Glutamatergic neuron (in vitro differentiated cells): ENCODE data around the gene SULT6B1. TPM values are rescaled to one million over a fixed set of nuclear protein-coding genes. Genes with fewer than 3 reads are reported as not detected.

Experiments used
- DNase-seq: peaks from one replicate; pipeline ENCODE4 v3.0.0; 2022
- H3K27ac Mint-ChIP-seq: one replicate; pipeline ENCODE4 v1.8.0; 2020; ENCODE audit warnings: mild to moderate bottlenecking, mixed read lengths, inconsistent platforms; ENCODE audit not compliant: unreplicated experiment
- H3K27me3 Mint-ChIP-seq: one replicate; pipeline ENCODE4 v1.8.0; 2020; ENCODE audit warnings: mild to moderate bottlenecking, moderate library complexity, mixed read lengths, inconsistent platforms; ENCODE audit not compliant: unreplicated experiment
- H3K36me3 Mint-ChIP-seq: one replicate; pipeline ENCODE4 v1.8.0; 2020; ENCODE audit warnings: mild to moderate bottlenecking, mixed read lengths, inconsistent platforms; ENCODE audit not compliant: unreplicated experiment
- H3K4me1 Mint-ChIP-seq: one replicate; pipeline ENCODE4 v1.8.0; 2020; ENCODE audit warnings: mild to moderate bottlenecking, low read depth, mixed read lengths, inconsistent platforms; ENCODE audit not compliant: unreplicated experiment
- H3K4me3 Mint-ChIP-seq: one replicate; pipeline ENCODE4 v1.8.0; 2020; ENCODE audit warnings: mild to moderate bottlenecking, mixed read lengths, inconsistent platforms; ENCODE audit not compliant: unreplicated experiment
- H3K9me3 Mint-ChIP-seq: one replicate; pipeline ENCODE4 v1.8.0; 2020; ENCODE audit warnings: mild to moderate bottlenecking, moderate library complexity, mixed read lengths, inconsistent platforms; ENCODE audit not compliant: unreplicated experiment
- CTCF ChIP-seq: fragments of 200-600 bp; sonication (generic); IDR thresholded peaks from one replicate; pipeline ENCODE4 v1.5.0; 2021; ENCODE audit not compliant: partially characterized antibody, unreplicated experiment
- long read RNA-seq: library from polyadenylated mRNA; unstranded; transcript quantifications from one replicate; pipeline ENCODE4 v2.0.0, GENCODE V29; 2020; ENCODE audit not compliant: unreplicated experiment
- total RNA-seq: library from RNA; stranded (reverse); fragmentation: NEBNext Ultra II Directional; extraction: Animal tissue kit (Norgen Biotek cat#: 25700); gene quantifications from one replicate; pipeline ENCODE4 v1.2.1, GENCODE V29; 2021; ENCODE audit not compliant: unreplicated experiment

SULT6B1 gene
- total RNA-seq: not detected
- long read RNA-seq: 0 reads

GRCh38 chr2:37188570-37188969 lies at the start of gene SULT6B1:
SULT6B1 (minus strand) TSS chr2:37188670; CDS start chr2:37188640, 30 bp downstream.
- no peak within 1 kb of the TSS for H3K4me3 Mint-ChIP-seq
- H3K4me1 Mint-ChIP-seq: no peaks in the 10 kb centered on the region
- no peak for TF ChIP-seq CTCF
- H3K27me3 Mint-ChIP-seq: no peaks in the 10 kb centered on the region
- H3K27ac Mint-ChIP-seq: no peak within 1 kb of the TSS
- H3K36me3 Mint-ChIP-seq: no peaks in the 10 kb centered on the region
- no peak for DNase-seq
- H3K9me3 Mint-ChIP-seq: no peaks in the 10 kb centered on the region

GRCh38 chr2:37232131-37232933 lies 43.9 kb upstream of the SULT6B1 start:
- H3K36me3 Mint-ChIP-seq: no peaks in the 10 kb centered on the region
- no peaks in the 10 kb centered on the region for H3K4me1 Mint-ChIP-seq
- TF ChIP-seq CTCF: no peak

GRCh38 chr2:37231241-37232130 lies 43.0 kb upstream of the SULT6B1 start, which contains the start of the genes CEBPZ and NDUFAF7:
CEBPZ (minus strand) TSS chr2:37231596; CDS start chr2:37231567, 29 bp downstream.
NDUFAF7 (plus strand) TSS chr2:37231658; CDS start chr2:37231706, 48 bp downstream.
- H3K27ac Mint-ChIP-seq: no peak within 1 kb of the TSS
- H3K4me3 Mint-ChIP-seq: no peak within 1 kb of the TSS
- peaks cover 1% of the 10 kb centered on the region for H3K27me3 Mint-ChIP-seq
- no peak for TF ChIP-seq CTCF
- H3K4me1 Mint-ChIP-seq: no peaks in the 10 kb centered on the region
- no peaks in the 10 kb centered on the region for H3K9me3 Mint-ChIP-seq
- peak; percentile 86 for DNase-seq
- no peaks in the 10 kb centered on the region for H3K36me3 Mint-ChIP-seq

More at GRCh38 chr2:37232131-37232933, 43.9 kb upstream of the SULT6B1 start:
- Mint-ChIP-seq H3K4me3 (no peak overlapping the region), H3K27ac (no peak overlapping the region), H3K27me3 (peaks cover 1% of the 10 kb centered on the region), H3K9me3 (no peaks in the 10 kb centered on the region)
- DNase-seq: peak; percentile 16

GRCh38 chr2:37230581-37230980 lies 42.1 kb upstream of the SULT6B1 start:
- Mint-ChIP-seq H3K4me1 (peaks cover 6% of the 10 kb centered on the region), H3K9me3 (no peaks in the 10 kb centered on the region), H3K36me3 (no peaks in the 10 kb centered on the region), H3K4me3 (no peak overlapping the region), H3K27me3 (peaks cover 1% of the 10 kb centered on the region), H3K27ac (no peak overlapping the region)
- no peak for TF ChIP-seq CTCF
- DNase-seq: no peak
